Measurements from ENCODE around the gene TGM3.

The TGM3 gene

DNA sequence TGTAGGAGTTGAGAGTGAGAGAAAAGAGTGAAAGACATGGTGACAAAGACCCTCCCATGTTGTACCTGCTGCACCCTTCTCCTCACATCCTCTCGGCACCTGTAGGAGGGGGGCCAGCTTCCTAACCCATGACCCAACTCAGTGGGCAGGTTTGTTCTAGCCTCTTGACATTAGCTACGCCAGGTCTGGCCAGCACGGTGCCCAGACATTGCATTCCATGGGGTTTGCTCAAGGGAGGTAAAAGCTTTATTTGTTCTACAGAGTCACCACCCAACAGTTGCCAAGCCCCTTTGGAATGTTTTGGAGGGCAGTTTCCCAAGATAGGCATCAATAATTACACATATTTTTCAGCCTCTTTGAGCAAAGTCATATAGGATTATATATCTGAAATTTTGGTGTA is 62.2 kb downstream of the TGM3 start:
- Histone ChIP-seq H3K4me3 (ENCODE audit: low read length) (no peak overlapping the region), H3K27ac (ENCODE audit: low read depth, low read length) (no peak overlapping the region), H3K27me3 (ENCODE audit: control insufficient read depth, insufficient read depth, low read length) (no peaks in the 10 kb centered on the region), H3K4me1 (ENCODE audit: control insufficient read depth, insufficient read depth, low read length) (no peaks in the 10 kb centered on the region), H3K36me3 (ENCODE audit: control insufficient read depth, insufficient read depth, low read length) (no peaks in the 10 kb centered on the region), H3K9ac (ENCODE audit: low read length) (no peak overlapping the region)

DNA sequence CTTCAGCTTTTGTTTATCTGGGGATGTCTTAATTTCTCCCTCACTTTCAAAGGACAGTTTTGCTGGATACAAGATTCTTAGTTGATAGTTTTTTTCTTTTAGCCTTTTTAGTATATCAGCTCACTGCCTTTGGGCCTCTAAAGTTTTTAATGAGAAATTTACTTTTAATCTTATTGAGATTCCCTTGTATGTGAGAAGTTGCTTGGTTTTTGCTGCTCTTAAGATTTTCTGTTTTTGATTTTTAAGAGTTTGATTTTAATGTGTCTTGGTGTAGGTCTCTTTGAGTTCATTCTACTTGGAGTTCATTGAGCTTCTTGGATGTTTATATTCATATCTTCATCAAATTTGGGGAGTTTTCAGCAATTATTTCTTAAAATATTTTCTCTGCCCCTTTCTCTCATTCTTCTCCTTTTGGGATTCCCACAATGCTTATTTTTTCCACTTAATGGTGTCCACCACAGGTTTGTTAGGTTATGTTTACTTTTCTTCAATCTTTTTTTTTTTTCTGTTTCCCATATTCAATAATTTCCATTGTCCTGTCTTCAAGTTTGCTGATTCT is 65.3 kb downstream of the TGM3 start:
- no peak overlapping the region for H3K9ac ChIP-seq (ENCODE audit: low read length)
- H3K4me1 ChIP-seq (ENCODE audit: control insufficient read depth, insufficient read depth, low read length) = no peaks in the 10 kb centered on the region
- no peak overlapping the region for H3K27ac ChIP-seq (ENCODE audit: low read depth, low read length)
- no peak overlapping the region for H3K4me3 ChIP-seq (ENCODE audit: low read length)
- H3K36me3 ChIP-seq (ENCODE audit: control insufficient read depth, insufficient read depth, low read length) = no peaks in the 10 kb centered on the region
- no peaks in the 10 kb centered on the region for H3K27me3 ChIP-seq (ENCODE audit: control insufficient read depth, insufficient read depth, low read length)

DNA sequence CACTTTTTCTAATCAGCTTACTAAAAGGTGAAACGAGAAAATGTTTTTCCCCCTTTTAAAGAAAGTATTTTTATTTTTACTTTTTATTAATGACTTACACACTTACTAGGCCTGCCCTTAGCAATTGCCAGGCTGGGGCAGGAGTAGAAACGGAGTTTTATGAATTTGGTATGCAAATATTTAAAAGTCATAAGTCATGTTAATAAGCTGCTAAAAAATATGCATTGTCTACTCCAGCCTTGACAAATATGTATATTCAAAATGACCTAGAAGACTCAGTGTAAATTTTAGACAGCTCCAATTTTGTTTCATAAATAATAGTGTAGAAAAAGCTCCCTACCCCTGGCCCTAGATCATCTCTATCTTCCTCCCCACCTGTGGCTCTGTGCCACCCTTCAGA is 67.4 kb downstream of the TGM3 start:
- no peak overlapping the region for H3K4me3 ChIP-seq (ENCODE audit: low read length)
- H3K27me3 ChIP-seq (ENCODE audit: control insufficient read depth, insufficient read depth, low read length) = no peaks in the 10 kb centered on the region
- H3K9ac ChIP-seq (ENCODE audit: low read length) = no peak overlapping the region
- H3K36me3 ChIP-seq (ENCODE audit: control insufficient read depth, insufficient read depth, low read length) = no peaks in the 10 kb centered on the region
- no peak overlapping the region for H3K27ac ChIP-seq (ENCODE audit: low read depth, low read length)
- no peaks in the 10 kb centered on the region for H3K4me1 ChIP-seq (ENCODE audit: control insufficient read depth, insufficient read depth, low read length)

DNA sequence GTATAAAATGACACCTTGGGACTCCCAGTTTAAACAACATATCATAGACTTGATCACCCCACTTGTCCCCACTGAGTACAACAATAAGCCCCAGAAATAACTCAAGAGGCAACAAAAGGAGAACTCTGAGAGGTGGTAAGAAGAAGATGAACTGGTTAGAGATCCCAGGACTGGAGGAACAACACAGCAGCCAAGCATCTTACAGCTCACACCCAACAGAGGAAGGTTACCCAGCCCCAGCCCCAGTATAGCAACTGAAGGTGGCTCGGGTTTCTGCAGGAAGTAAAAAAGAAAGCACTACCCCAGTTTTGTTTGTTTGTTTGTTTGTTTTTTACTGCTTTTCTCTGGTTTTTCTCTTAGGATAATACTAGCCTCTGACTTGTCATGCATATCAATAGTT is 67.8 kb downstream of the TGM3 start:
- Histone ChIP-seq H3K36me3 (ENCODE audit: control insufficient read depth, insufficient read depth, low read length) (no peaks in the 10 kb centered on the region), H3K27me3 (ENCODE audit: control insufficient read depth, insufficient read depth, low read length) (no peaks in the 10 kb centered on the region), H3K4me3 (ENCODE audit: low read length) (no peak overlapping the region), H3K27ac (ENCODE audit: low read depth, low read length) (no peak overlapping the region), H3K4me1 (ENCODE audit: control insufficient read depth, insufficient read depth, low read length) (no peaks in the 10 kb centered on the region), H3K9ac (ENCODE audit: low read length) (no peak overlapping the region)

DNA sequence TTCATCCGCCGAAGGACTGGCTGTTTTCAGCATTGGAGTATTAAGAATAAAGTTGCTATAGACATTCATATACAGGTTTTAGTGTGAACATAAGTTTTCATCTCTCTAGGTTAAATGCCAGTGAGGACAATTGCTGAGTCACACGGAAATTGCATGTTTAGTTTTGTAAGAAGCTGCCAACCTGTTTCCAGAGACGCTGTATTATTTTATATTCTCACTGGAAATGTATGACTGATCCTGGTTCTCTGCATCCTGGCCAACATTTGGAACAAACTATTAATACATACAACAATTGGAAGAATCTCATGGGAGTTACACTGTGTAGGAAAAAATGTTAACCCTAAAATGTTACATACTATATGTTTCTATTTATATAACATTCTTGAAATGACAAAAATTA is 68.2 kb downstream of the TGM3 start:
- H3K9ac ChIP-seq (ENCODE audit: low read length) = no peak overlapping the region
- no peaks in the 10 kb centered on the region for H3K4me1 ChIP-seq (ENCODE audit: control insufficient read depth, insufficient read depth, low read length)
- H3K4me3 ChIP-seq (ENCODE audit: low read length) = no peak overlapping the region
- H3K27me3 ChIP-seq (ENCODE audit: control insufficient read depth, insufficient read depth, low read length) = no peaks in the 10 kb centered on the region
- H3K36me3 ChIP-seq (ENCODE audit: control insufficient read depth, insufficient read depth, low read length) = no peaks in the 10 kb centered on the region
- no peak overlapping the region for H3K27ac ChIP-seq (ENCODE audit: low read depth, low read length)

DNA sequence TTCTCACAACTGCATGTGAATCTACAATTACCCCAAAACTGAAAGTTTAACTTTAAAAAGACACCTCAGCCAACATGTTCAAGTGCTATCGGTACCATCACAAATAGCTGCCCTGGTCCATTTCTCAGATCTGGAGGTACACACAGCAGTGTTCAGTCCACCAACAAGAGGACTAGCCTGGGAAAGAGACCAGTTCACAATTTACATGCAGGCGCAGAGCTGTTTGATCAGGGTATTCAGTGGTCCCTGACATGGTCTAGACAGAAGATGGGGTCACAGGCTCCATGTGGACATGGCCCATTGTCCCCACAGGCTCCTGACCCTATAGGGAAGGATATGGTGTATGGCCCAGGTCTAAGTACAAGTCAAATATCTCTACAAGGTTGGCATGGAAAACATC is 69.3 kb downstream of the TGM3 start:
- H3K27ac ChIP-seq (ENCODE audit: low read depth, low read length) = no peak overlapping the region

DNA sequence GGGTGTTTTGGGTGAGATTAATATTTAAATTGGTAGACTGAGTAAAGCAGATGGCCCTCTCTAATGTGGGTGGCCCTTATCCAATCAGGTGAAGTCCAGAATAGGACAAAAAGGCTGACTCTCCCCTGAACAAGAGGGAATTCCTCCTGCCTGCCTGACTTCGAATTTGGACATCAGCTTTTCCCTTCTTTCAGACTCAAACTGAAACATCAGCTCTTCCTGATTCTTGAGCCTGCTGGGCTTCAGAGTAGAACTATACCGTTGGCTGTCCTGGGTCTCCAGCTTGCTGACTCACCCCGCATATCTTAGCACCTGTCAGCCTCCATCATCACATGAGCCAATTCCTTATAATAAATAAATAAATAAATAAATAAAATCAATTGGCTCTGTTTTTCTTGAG is 69.9 kb downstream of the TGM3 start:
- Histone ChIP-seq H3K27me3 (ENCODE audit: control insufficient read depth, insufficient read depth, low read length) (no peaks in the 10 kb centered on the region), H3K4me1 (ENCODE audit: control insufficient read depth, insufficient read depth, low read length) (no peaks in the 10 kb centered on the region), H3K4me3 (ENCODE audit: low read length) (no peak overlapping the region), H3K27ac (ENCODE audit: low read depth, low read length) (no peak overlapping the region), H3K9ac (ENCODE audit: low read length) (no peak overlapping the region), H3K36me3 (ENCODE audit: control insufficient read depth, insufficient read depth, low read length) (no peaks in the 10 kb centered on the region)

More for the DNA sequence above, 69.3 kb downstream of the TGM3 start:
- H3K36me3 ChIP-seq (ENCODE audit: control insufficient read depth, insufficient read depth, low read length) = no peaks in the 10 kb centered on the region
- no peak overlapping the region for H3K9ac ChIP-seq (ENCODE audit: low read length)
- no peak overlapping the region for H3K4me3 ChIP-seq (ENCODE audit: low read length)
- no peaks in the 10 kb centered on the region for H3K27me3 ChIP-seq (ENCODE audit: control insufficient read depth, insufficient read depth, low read length)
- H3K4me1 ChIP-seq (ENCODE audit: control insufficient read depth, insufficient read depth, low read length) = no peaks in the 10 kb centered on the region

DNA sequence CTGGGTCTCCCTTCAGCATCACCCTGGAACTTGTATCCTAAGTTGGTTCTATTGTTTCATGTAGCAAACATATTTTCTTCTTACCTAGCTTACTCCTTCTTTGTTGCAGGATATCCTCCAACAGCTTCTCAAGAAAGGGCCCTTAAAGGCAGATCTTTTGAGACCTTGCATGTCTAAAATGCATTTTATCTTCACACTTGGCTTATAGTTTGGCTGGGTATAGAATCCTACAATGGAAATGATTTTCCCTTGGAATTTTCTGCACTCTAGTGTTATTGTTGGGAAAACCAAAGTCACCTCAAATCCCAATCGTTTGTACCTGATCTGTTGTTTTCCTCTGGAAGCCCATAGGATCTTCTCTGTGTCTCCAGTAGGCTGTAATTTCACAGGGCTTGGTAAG is 72.8 kb downstream of the TGM3 start:
- Histone ChIP-seq H3K4me3 (ENCODE audit: low read length) (no peak overlapping the region), H3K36me3 (ENCODE audit: control insufficient read depth, insufficient read depth, low read length) (no peaks in the 10 kb centered on the region), H3K4me1 (ENCODE audit: control insufficient read depth, insufficient read depth, low read length) (no peaks in the 10 kb centered on the region), H3K9ac (ENCODE audit: low read length) (no peak overlapping the region), H3K27me3 (ENCODE audit: control insufficient read depth, insufficient read depth, low read length) (no peaks in the 10 kb centered on the region), H3K27ac (ENCODE audit: low read depth, low read length) (no peak overlapping the region)

DNA sequence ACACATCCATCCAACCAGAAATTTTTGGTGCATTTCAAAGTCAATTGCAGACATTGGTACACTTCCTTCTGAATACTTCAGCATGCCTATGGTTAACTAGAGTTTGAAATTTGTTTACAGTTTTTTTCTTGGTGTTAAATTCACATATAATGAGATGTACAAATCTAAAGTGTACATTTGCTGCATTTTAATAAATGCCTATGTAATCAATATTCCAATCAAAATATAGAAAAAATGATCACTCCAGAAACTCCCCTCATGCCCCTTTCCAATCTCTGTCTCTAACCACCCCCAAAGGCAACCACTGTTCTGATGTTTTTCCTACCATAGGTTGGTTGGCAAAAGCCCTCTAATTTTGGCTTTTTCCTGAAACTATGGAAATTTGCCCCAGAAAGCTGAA is 77.3 kb downstream of the TGM3 start:
- H3K36me3 ChIP-seq (ENCODE audit: control insufficient read depth, insufficient read depth, low read length) = no peaks in the 10 kb centered on the region

DNA sequence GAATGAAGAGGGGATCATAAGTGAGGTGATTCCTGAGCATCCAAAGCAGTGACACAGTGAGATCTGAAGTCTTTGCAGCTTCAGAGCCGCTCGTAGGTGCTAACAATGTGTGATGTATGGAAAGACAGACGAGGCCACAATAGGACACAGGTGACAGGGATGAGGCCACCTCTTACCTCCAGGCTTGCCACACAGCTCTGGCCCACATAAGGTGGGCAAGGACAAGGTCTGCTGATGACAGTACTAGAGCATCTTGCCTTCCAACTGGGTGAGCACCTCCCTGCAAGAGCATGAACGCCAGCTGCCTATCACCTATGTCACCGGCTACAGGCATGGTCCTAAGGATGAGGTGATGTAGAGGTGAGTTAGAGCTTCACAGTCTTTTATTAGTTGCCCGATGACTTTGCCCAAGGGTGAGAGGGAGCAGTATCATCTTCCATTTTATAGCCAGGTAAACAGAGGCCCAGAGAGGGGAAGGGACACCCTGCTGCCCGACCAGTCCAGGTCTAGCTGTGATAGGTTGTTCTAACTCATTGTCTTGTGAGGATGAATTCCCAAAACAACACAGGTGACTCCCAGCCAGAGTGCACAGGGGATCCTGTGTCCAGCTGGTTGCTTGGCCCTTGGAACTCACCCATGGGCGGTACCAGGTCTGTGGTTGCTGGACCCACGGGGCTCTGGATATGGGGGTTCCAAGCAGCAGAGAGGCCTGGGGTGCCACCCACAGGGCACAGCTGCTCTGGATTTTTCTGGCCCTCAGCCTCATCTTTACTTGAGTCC is 78.7 kb downstream of the TGM3 start:
- H3K4me1 ChIP-seq (ENCODE audit: control insufficient read depth, insufficient read depth, low read length) = no peaks in the 10 kb centered on the region
- H3K27ac ChIP-seq (ENCODE audit: low read depth, low read length) = no peak overlapping the region
- H3K4me3 ChIP-seq (ENCODE audit: low read length) = no peak overlapping the region
- H3K36me3 ChIP-seq (ENCODE audit: control insufficient read depth, insufficient read depth, low read length) = no peaks in the 10 kb centered on the region
- H3K27me3 ChIP-seq (ENCODE audit: control insufficient read depth, insufficient read depth, low read length) = no peaks in the 10 kb centered on the region
- no peak overlapping the region for H3K9ac ChIP-seq (ENCODE audit: low read length)

More for the DNA sequence above, 77.3 kb downstream of the TGM3 start:
- Histone ChIP-seq H3K9ac (ENCODE audit: low read length) (no peak overlapping the region), H3K27me3 (ENCODE audit: control insufficient read depth, insufficient read depth, low read length) (no peaks in the 10 kb centered on the region), H3K27ac (ENCODE audit: low read depth, low read length) (no peak overlapping the region), H3K4me3 (ENCODE audit: low read length) (no peak overlapping the region), H3K4me1 (ENCODE audit: control insufficient read depth, insufficient read depth, low read length) (no peaks in the 10 kb centered on the region)

DNA sequence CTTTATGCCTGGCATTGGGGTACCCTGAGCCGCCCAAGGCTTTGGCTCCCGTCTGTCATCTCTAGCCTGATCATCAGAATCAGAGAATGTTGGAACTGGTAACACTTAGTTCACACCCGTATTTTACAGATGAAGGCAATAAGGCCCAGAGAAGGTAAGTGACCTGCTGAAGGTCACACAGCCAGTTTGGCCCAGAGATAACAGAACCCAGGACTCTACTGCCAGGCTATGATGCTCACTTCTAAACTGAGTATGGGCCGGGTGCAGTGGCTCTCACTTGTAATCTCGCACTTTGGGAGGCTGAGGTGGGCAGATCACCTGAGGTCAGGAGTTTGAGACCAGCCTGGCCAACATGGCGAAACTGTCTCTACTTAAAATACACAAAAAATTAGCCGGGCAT is 83.1 kb downstream of the TGM3 start:
- Histone ChIP-seq H3K4me1 (ENCODE audit: control insufficient read depth, insufficient read depth, low read length) (no peaks in the 10 kb centered on the region), H3K36me3 (ENCODE audit: control insufficient read depth, insufficient read depth, low read length) (no peaks in the 10 kb centered on the region), H3K27ac (ENCODE audit: low read depth, low read length) (no peak overlapping the region), H3K9ac (ENCODE audit: low read length) (no peak overlapping the region), H3K4me3 (ENCODE audit: low read length) (no peak overlapping the region), H3K27me3 (ENCODE audit: control insufficient read depth, insufficient read depth, low read length) (no peaks in the 10 kb centered on the region)

DNA sequence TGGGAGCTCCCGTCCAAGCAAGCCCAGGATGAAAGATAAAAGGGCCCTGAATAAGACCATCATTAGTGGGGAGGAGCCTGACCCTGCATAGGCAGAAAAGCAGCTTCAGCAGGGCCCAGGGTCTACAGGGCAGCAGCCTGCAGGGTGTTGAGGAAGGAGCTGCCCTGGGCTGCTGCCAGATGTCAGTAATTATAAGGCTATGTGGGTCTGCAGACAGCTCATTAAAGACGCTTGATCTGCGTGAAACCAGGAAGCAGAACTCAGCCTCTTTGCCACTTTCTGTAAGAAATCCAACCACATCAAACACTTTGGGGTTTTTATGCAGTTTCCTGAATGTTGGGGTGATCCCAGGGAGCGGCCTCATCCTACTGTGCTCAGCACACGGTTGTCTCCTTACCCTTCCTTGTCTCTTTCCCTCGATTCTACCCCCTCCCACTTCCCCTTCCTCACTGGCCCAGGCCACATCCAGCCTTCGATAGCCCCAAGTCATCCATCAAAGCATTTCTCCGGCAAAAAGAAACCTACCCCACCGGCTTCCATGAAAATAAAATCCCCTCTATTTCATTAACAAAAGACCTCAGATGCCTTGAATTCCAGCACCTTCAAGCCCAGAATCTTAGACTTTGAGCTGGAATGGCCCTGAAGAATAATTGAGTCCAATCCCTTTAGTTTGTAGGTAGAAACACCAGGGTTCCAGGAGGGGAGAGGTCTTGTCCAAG is 83.9 kb downstream of the TGM3 start:
- Histone ChIP-seq H3K36me3 (ENCODE audit: control insufficient read depth, insufficient read depth, low read length) (no peaks in the 10 kb centered on the region), H3K4me1 (ENCODE audit: control insufficient read depth, insufficient read depth, low read length) (no peaks in the 10 kb centered on the region), H3K4me3 (ENCODE audit: low read length) (no peak overlapping the region), H3K9ac (ENCODE audit: low read length) (no peak overlapping the region), H3K27me3 (ENCODE audit: control insufficient read depth, insufficient read depth, low read length) (no peaks in the 10 kb centered on the region), H3K27ac (ENCODE audit: low read depth, low read length) (no peak overlapping the region)

DNA sequence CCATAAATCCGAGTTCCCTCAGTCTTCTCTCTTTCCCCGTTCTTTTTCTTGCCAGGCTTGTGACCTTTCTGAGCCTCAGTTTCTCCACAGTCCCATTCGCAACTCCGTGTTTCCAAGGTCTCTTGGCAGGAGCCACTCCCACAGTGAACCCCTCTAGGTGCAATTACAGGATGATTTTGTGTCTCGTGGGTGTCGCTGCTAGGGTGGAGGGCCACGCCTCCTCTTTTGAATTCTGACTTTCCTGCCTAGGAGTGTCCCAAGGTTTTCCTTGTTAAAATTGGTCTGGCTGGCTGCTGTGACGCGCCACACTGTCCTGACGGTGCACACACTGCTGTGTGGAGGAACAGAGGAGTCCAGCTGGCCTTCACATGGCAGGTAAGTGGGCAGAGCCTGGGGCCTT is 84.8 kb downstream of the TGM3 start, which contains the start of gene TGM6:
TSS of gene TGM6 (plus strand) at position 301 of the 400 bp plus-strand sequence. CDS start at position 369, 68 bp downstream.
- H3K27ac ChIP-seq (ENCODE audit: low read depth, low read length) = no peak within 1 kb of the TSS
- H3K4me3 ChIP-seq (ENCODE audit: low read length) = no peak within 1 kb of the TSS
- no peaks in the 10 kb centered on the region for H3K27me3 ChIP-seq (ENCODE audit: control insufficient read depth, insufficient read depth, low read length)
- no peak within 1 kb of the TSS for H3K9ac ChIP-seq (ENCODE audit: low read length)
- H3K36me3 ChIP-seq (ENCODE audit: control insufficient read depth, insufficient read depth, low read length) = no peaks in the 10 kb centered on the region
- H3K4me1 ChIP-seq (ENCODE audit: control insufficient read depth, insufficient read depth, low read length) = no peaks in the 10 kb centered on the region

Measured in rectal smooth muscle tissue (tissue), 1 donor.